CD14-positive monocyte (primary cell): ENCODE measurements around the gene LMX1B. TPM values are rescaled to one million over a fixed set of nuclear protein-coding genes. Genes with fewer than 3 reads are reported as not detected.

ENCODE experiments used
- DNase-seq, 3 donors: peaks; one replicate each; pipeline ENCODE4 v3.0.0-alpha.2; 2011 to 2022
- H2AFZ ChIP-seq: 2 replicates; pipeline ENCODE4 v1.6.0; 2012; ENCODE audit warnings: mild to moderate bottlenecking, low read depth, low read length, inconsistent platforms; ENCODE audit not compliant: insufficient read depth, poor library complexity, severe bottlenecking
- H3K27ac ChIP-seq, 2 donors: 1 replicate in 1 of 2; 2 replicates in 1 of 2; pipeline ENCODE4 v1.5.1; 2012 to 2013; ENCODE audit warnings: low read length in 2 of 2, control low read depth in 1 of 2, inconsistent platforms in 1 of 2, low read depth in 1 of 2, mild to moderate bottlenecking in 1 of 2
- H3K27me3 ChIP-seq, 2 donors: one replicate each; pipeline versions ENCODE4 v1.6.0 to v1.6.1; 2011 to 2013; ENCODE audit warnings: low read length in 2 of 2; ENCODE audit not compliant: control insufficient read depth in 2 of 2, insufficient read depth in 2 of 2
- H3K36me3 ChIP-seq, 2 donors: replicated peaks in 1 of 2; 1 replicate in 1 of 2; 2 replicates in 1 of 2; pipeline versions ENCODE4 v1.5.1 to v1.6.1; 2012 to 2013; ENCODE audit warnings: low read length in 2 of 2, control low read depth in 1 of 2, inconsistent platforms in 1 of 2, mild to moderate bottlenecking in 1 of 2; ENCODE audit not compliant: insufficient read depth in 2 of 2, control insufficient read depth in 1 of 2
- H3K4me1 ChIP-seq, 2 donors: 1 replicate in 1 of 2; 2 replicates in 1 of 2; pipeline versions ENCODE4 v1.5.1 to v1.6.1; 2012 to 2013; ENCODE audit warnings: low read length in 2 of 2, control low read depth in 1 of 2, inconsistent platforms in 1 of 2, mild to moderate bottlenecking in 1 of 2, moderate library complexity in 1 of 2; ENCODE audit not compliant: insufficient read depth in 2 of 2, control insufficient read depth in 1 of 2
- H3K4me2 ChIP-seq: replicated peaks from 2 replicates; pipeline ENCODE3; 2012; ENCODE audit warnings: low read length, moderate library complexity, mild to moderate bottlenecking; ENCODE audit not compliant: poor library complexity, severe bottlenecking; ENCODE audit errors: extremely low read depth
- H3K4me3 ChIP-seq, 3 experiments: fragments of 200-600 bp in 1 of 3; sonication (generic) in 1 of 3; replicated peaks in 1 of 3; 1 replicate in 2 of 3; 2 replicates in 1 of 3; pipeline ENCODE4 v1.5.1; 2011 to 2013; ENCODE audit warnings: low read length in 3 of 3, mild to moderate bottlenecking in 3 of 3, control low read depth in 2 of 3, low read depth in 2 of 3, inconsistent platforms in 1 of 3, moderate library complexity in 1 of 3
- H3K79me2 ChIP-seq: 2 replicates; pipeline ENCODE4 v1.6.0; 2012; ENCODE audit warnings: mild to moderate bottlenecking, control low read depth, inconsistent platforms, low read length, moderate library complexity; ENCODE audit not compliant: insufficient read depth
- H3K9ac ChIP-seq: 2 replicates; pipeline ENCODE4 v1.6.0; 2017; ENCODE audit warnings: low read length, mild to moderate bottlenecking; ENCODE audit not compliant: insufficient read depth, poor library complexity, severe bottlenecking
- H3K9me3 ChIP-seq, 2 donors: replicated peaks in 1 of 2; 1 replicate in 1 of 2; 2 replicates in 1 of 2; pipeline versions ENCODE4 v1.5.1 to v1.6.1; 2012 to 2013; ENCODE audit warnings: low read length in 2 of 2, control low read depth in 1 of 2; ENCODE audit not compliant: control insufficient read depth in 1 of 2, insufficient read depth in 1 of 2
- H4K20me1 ChIP-seq: 2 replicates; pipeline ENCODE4 v1.6.0; 2012; ENCODE audit warnings: mild to moderate bottlenecking, low read length, control low read depth, moderate library complexity; ENCODE audit not compliant: insufficient read depth
- H3K27ac Mint-ChIP-seq, 7 donors: one replicate each; pipeline ENCODE4 v1.8.0; 2020; ENCODE audit warnings: mild to moderate bottlenecking in 7 of 7, mixed read lengths in 7 of 7, moderate library complexity in 6 of 7, inconsistent platforms in 2 of 7
- H3K27me3 Mint-ChIP-seq, 3 donors: one replicate each; pipeline ENCODE4 v1.8.0; 2021 to 2022; ENCODE audit warnings: low read depth in 3 of 3, mild to moderate bottlenecking in 3 of 3, mixed read lengths in 3 of 3, moderate library complexity in 3 of 3, inconsistent platforms in 1 of 3
- H3K36me3 Mint-ChIP-seq, 2 donors: one replicate each; pipeline ENCODE4 v1.8.0; 2020; ENCODE audit warnings: mixed read lengths in 2 of 2, inconsistent platforms in 1 of 2, mild to moderate bottlenecking in 1 of 2
- H3K4me1 Mint-ChIP-seq: one replicate; pipeline ENCODE4 v1.8.0; 2020; ENCODE audit warnings: mild to moderate bottlenecking, mixed read lengths
- H3K4me3 Mint-ChIP-seq, 2 donors: one replicate each; pipeline ENCODE4 v1.8.0; 2020; ENCODE audit warnings: mild to moderate bottlenecking in 2 of 2, mixed read lengths in 2 of 2, moderate library complexity in 1 of 2
- H3K9me3 Mint-ChIP-seq, 7 donors: one replicate each; pipeline ENCODE4 v1.8.0; 2020 to 2022; ENCODE audit warnings: mixed read lengths in 7 of 7, mild to moderate bottlenecking in 6 of 7, moderate library complexity in 6 of 7, inconsistent platforms in 2 of 7
- CTCF ChIP-seq: fragments of 200-600 bp; IDR thresholded peaks from one replicate; pipeline ENCODE4 v1.8.0; 2022; ENCODE audit warnings: antibody characterized with exemption, mild to moderate bottlenecking
- WGBS: methylation state at CpG from one replicate; pipeline ENCODE4 v1.1.5; 2013; ENCODE audit warnings: missing lambda C conversion rate; ENCODE audit not compliant: insufficient coverage; 5-methylcytosine and 5-hydroxymethylcytosine counted together
- intact Hi-C, 2 donors: fragments of 100-400 bp; cut with micrococcal nuclease; formaldehyde crosslinking; loops; one replicate each; pipeline versions ENCODE4 v1.15.0 to v1.15.1; 2023
- polyA plus RNA-seq, 3 donors: library from polyadenylated mRNA; depleted of rRNA in 1 of 3; unstranded in 2 of 3; stranded (reverse) in 1 of 3; fragments of 300-500 nt in 2 of 3; fragments of >200 nt in 1 of 3; fragmentation: Illumina TruSeq in 2 of 3; gene quantifications; 1 replicate in 2 of 3; 2 replicates in 1 of 3; pipeline ENCODE4 v1.2.3, GENCODE V29; 2012 to 2021

LMX1B gene
- polyA plus RNA-seq, 3 donors = not detected

- Mint-ChIP-seq H3K9me3 (peaks cover 0 to 28% (median 13%) of the 10 kb centered on the region in 7 donors), H3K36me3 (peaks cover 3% of the 10 kb centered on the region in 2 donors), H3K4me3 (peak overlapping the region in 1 of 2 donors; percentile 73), H3K27ac (no peak overlapping the region), H3K27me3 (peaks cover 78 to 91% (median 83%) of the 10 kb centered on the region in 3 donors), H3K4me1 (peaks cover 23% of the 10 kb centered on the region)
- H3K27me3 ChIP-seq = peaks cover 38 to 77% of the 10 kb centered on the region in 2 donors
- H3K4me3 ChIP-seq = no peak overlapping the region
- no peaks in the 10 kb centered on the region for H3K79me2 ChIP-seq
- no peak overlapping the region for H3K9ac ChIP-seq
- no peak for TF ChIP-seq CTCF
- peaks cover 10 to 20% of the 10 kb centered on the region in 2 donors for H3K4me1 ChIP-seq
- no peak overlapping the region for H3K4me2 ChIP-seq
- H3K36me3 ChIP-seq = no peaks in the 10 kb centered on the region
- WGBS = 24% methylated on average over 20 of the region's 23 CpGs
- no peaks in the 10 kb centered on the region for H4K20me1 ChIP-seq
- peaks cover 4 to 22% of the 10 kb centered on the region in 2 donors for H3K9me3 ChIP-seq
- DNase-seq = no peak
- H2AFZ ChIP-seq = no peak overlapping the region
- no peak overlapping the region for H3K27ac ChIP-seq
- intact Hi-C loops = loop anchor here (2.0 to 5.0 kb wide), 3 partner anchors 167 to 177 kb away; no protein-coding TSS in a partner anchor
Measured at GRCh38 chr9:126609711-126610388, 3.9 kb upstream of the LMX1B start.

GRCh38 chr9:126611193-126611591 is 2.5 kb upstream of the LMX1B start:
- intact Hi-C loops = loop anchor here in 1 of 2 donors (5.0 kb wide), 1 partner anchor 166 kb away; no protein-coding TSS in a partner anchor
- peaks cover 3% of the 10 kb centered on the region in 2 donors for H3K36me3 Mint-ChIP-seq
- Histone ChIP-seq H3K27ac (no peak overlapping the region), H3K4me2 (peak overlapping the region; percentile 1), H3K4me3 (no peak overlapping the region), H3K9ac (no peak overlapping the region), H3K4me1 (peaks cover 10 to 20% of the 10 kb centered on the region in 2 donors), H3K27me3 (peaks cover 38 to 85% of the 10 kb centered on the region in 2 donors), H4K20me1 (no peaks in the 10 kb centered on the region), H3K79me2 (no peaks in the 10 kb centered on the region), H2AFZ (no peak overlapping the region), H3K36me3 (no peaks in the 10 kb centered on the region), H3K9me3 (peaks cover 4 to 30% of the 10 kb centered on the region in 2 donors)
- WGBS = 3% methylated on average over 25 of the region's 25 CpGs
- H3K27ac Mint-ChIP-seq = no peak overlapping the region
- peaks cover 85 to 94% (median 88%) of the 10 kb centered on the region in 3 donors for H3K27me3 Mint-ChIP-seq
- H3K4me1 Mint-ChIP-seq = peaks cover 24% of the 10 kb centered on the region
- TF ChIP-seq CTCF = no peak
- peaks cover 0 to 31% (median 13%) of the 10 kb centered on the region in 7 donors for H3K9me3 Mint-ChIP-seq
- no peak for DNase-seq
- H3K4me3 Mint-ChIP-seq = peak overlapping the region in 1 of 2 donors; percentile 71
